Uterus (tissue), 4 donors: ENCODE results near the gene PIEZO2. TPM values are rescaled to one million over a fixed set of nuclear protein-coding genes. Genes with fewer than 3 reads are reported as not detected.

ENCODE experiments used
- DNase-seq, 2 donors: peaks; one replicate each; pipeline ENCODE4 v3.0.0-alpha.2; 2019 to 2020
- H3K27ac ChIP-seq, 2 donors: fragments of 200-600 bp; sonication (generic); 1 replicate in 1 of 2; 2 replicates in 1 of 2; pipeline ENCODE4 v1.5.1; 2016 to 2018
- H3K27me3 ChIP-seq, 2 donors: fragments of 200-600 bp; sonication (generic); one replicate each; pipeline ENCODE4 v1.5.1; 2018 to 2019; ENCODE audit warnings: control low read depth in 1 of 2
- H3K36me3 ChIP-seq, 2 donors: fragments of 200-600 bp; sonication (generic); one replicate each; pipeline ENCODE4 v1.5.1; 2019; ENCODE audit warnings: control low read depth in 1 of 2
- H3K4me1 ChIP-seq, 2 donors: fragments of 200-600 bp; sonication (generic); one replicate each; pipeline ENCODE4 v1.5.1; 2018 to 2019; ENCODE audit warnings: control low read depth in 1 of 2
- H3K4me3 ChIP-seq, 2 donors: fragments of 200-600 bp; sonication (generic); 1 replicate in 1 of 2; 2 replicates in 1 of 2; pipeline ENCODE4 v1.5.1; 2018 to 2019; ENCODE audit warnings: mild to moderate bottlenecking in 1 of 2
- H3K9me3 ChIP-seq, 2 donors: fragments of 200-600 bp; sonication (generic); one replicate each; pipeline ENCODE4 v1.5.1; 2019; ENCODE audit warnings: control low read depth in 1 of 2
- CTCF ChIP-seq, 4 experiments: fragments of 200-600 bp in 2 of 4; fragments of 450-650 bp in 2 of 4; sonication (generic) in 2 of 4; IDR thresholded peaks; one replicate each; pipeline ENCODE4 v1.5.1; 2016 to 2019; ENCODE audit warnings: antibody characterized with exemption in 4 of 4, mild to moderate bottlenecking in 2 of 4, moderate library complexity in 1 of 4
- POLR2A ChIP-seq, 2 donors: fragments of 450-650 bp; IDR thresholded peaks; one replicate each; pipeline ENCODE4 v1.6.1; 2016; ENCODE audit warnings: antibody characterized with exemption in 2 of 2, mild to moderate bottlenecking in 1 of 2, moderate library complexity in 1 of 2
- intact Hi-C: fragments of 100-400 bp; cut with DNase I; formaldehyde crosslinking; loops from one replicate; pipeline ENCODE4 v1.15.1; 2023; ENCODE audit warnings: low total_unique reads
- total RNA-seq, 4 donors: library from RNA; depleted of rRNA in 3 of 4; stranded (reverse); fragments of >200 nt in 3 of 4; gene quantifications; one replicate each; pipeline versions ENCODE4 v1.1.0 to v1.2.4, GENCODE V29; 2014 to 2023
- donor health status: DM: yes; HTN: yes; CAD: no.

Gene PIEZO2
- total RNA-seq, 4 donors from 2014 or later: 1.8 to 42.8 (median 5.6) TPM

GRCh38 chr18:10670856-10671255 lies 478.5 kb downstream of the PIEZO2 start:
- Histone ChIP-seq H3K4me1 (no peaks in the 10 kb centered on the region), H3K27me3 (no peaks in the 10 kb centered on the region), H3K36me3 (no peaks in the 10 kb centered on the region), H3K4me3 (no peak overlapping the region), H3K9me3 (no peaks in the 10 kb centered on the region), H3K27ac (no peak overlapping the region)
- intact Hi-C loops: no loop called here
- no peak for DNase-seq
- TF ChIP-seq POLR2A (IDR thresholded peaks at IDR 0.05): no peak
- no peak for TF ChIP-seq CTCF (IDR thresholded peaks at IDR 0.05)

- Histone ChIP-seq H3K9me3 (no peaks in the 10 kb centered on the region), H3K27me3 (no peaks in the 10 kb centered on the region), H3K36me3 (no peaks in the 10 kb centered on the region), H3K4me3 (no peak overlapping the region), H3K4me1 (no peaks in the 10 kb centered on the region), H3K27ac (no peak overlapping the region)
- intact Hi-C loops: no loop called here
- no peak for DNase-seq
- no peak for TF ChIP-seq POLR2A (IDR thresholded peaks at IDR 0.05)
- TF ChIP-seq CTCF (IDR thresholded peaks at IDR 0.05): no peak
Observed at GRCh38 chr18:10669441-10670100, 479.8 kb downstream of the PIEZO2 start.

GRCh38 chr18:10663750-10664149 lies 485.6 kb downstream of the PIEZO2 start:
- no peak for TF ChIP-seq POLR2A (IDR thresholded peaks at IDR 0.05)
- no peak for TF ChIP-seq CTCF (IDR thresholded peaks at IDR 0.05)
- intact Hi-C loops: no loop called here

GRCh38 chr18:10661317-10661716 lies 488.1 kb downstream of the PIEZO2 start:
- intact Hi-C loops: no loop called here

More at GRCh38 chr18:10663750-10664149, 485.6 kb downstream of the PIEZO2 start:
- no peaks in the 10 kb centered on the region for H3K36me3 ChIP-seq
- H3K4me3 ChIP-seq: no peak overlapping the region
- DNase-seq: no peak
- H3K4me1 ChIP-seq: no peaks in the 10 kb centered on the region
- no peaks in the 10 kb centered on the region for H3K9me3 ChIP-seq
- no peaks in the 10 kb centered on the region for H3K27me3 ChIP-seq
- no peak overlapping the region for H3K27ac ChIP-seq

More at GRCh38 chr18:10661317-10661716, 488.1 kb downstream of the PIEZO2 start:
- Histone ChIP-seq H3K9me3 (no peaks in the 10 kb centered on the region), H3K4me3 (no peak overlapping the region), H3K27me3 (no peaks in the 10 kb centered on the region), H3K36me3 (no peaks in the 10 kb centered on the region), H3K27ac (no peak overlapping the region), H3K4me1 (no peaks in the 10 kb centered on the region)
- no peak for DNase-seq
- TF ChIP-seq POLR2A (IDR thresholded peaks at IDR 0.05) (no peak), CTCF (IDR thresholded peaks at IDR 0.05) (no peak)
